NK-92 (cell line): Measurements from ENCODE around the gene DNAH7.

Experiments
- DNase-seq: peaks from one replicate; lab custom pipeline; 2025; ENCODE audit not compliant: unreplicated experiment; lab: John Stamatoyannopoulos, UW

Gene DNAH7

DNA sequence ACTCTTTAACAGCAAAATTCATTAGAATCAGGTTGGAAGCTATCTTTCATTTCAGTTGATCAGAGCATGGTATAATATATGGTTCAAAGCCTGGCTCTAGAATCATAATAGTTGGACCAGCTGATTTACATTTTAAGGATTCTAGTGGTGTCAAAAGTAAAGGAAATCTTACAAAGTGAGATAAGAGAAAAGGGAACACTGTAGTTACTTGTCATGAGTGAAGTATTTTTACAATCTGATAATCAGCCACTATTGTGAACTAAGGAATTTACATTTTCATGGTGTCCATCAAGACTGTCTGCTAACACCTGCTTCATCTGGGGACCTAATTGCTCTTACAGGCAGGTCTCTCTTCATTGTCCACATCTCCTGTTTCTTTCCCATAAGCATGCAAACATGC, 250.5 kb downstream of the DNAH7 start:
- no peak for DNase-seq

DNA sequence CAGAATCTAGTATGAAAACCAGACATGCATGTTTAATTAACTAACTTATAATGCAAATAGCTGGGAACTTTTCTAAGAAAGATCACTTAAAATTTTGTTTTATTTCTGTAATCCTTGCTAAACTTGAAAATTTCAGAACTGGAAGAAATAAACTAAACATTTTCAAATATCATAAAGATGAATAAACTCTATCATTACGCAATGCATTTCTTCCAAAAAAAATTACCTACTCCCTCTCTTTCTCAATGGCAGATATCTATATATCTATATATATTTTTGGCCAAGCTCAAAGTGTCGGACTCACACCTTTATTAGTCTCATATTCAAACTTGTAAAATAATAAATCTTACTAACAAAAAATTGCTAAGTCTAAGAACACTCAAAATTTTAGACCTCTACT, 253.6 kb downstream of the DNAH7 start:
- no peak for DNase-seq

GRCh38 chr2:195813421-195813820, 255.2 kb downstream of the DNAH7 start:
- DNase-seq: no peak

DNA sequence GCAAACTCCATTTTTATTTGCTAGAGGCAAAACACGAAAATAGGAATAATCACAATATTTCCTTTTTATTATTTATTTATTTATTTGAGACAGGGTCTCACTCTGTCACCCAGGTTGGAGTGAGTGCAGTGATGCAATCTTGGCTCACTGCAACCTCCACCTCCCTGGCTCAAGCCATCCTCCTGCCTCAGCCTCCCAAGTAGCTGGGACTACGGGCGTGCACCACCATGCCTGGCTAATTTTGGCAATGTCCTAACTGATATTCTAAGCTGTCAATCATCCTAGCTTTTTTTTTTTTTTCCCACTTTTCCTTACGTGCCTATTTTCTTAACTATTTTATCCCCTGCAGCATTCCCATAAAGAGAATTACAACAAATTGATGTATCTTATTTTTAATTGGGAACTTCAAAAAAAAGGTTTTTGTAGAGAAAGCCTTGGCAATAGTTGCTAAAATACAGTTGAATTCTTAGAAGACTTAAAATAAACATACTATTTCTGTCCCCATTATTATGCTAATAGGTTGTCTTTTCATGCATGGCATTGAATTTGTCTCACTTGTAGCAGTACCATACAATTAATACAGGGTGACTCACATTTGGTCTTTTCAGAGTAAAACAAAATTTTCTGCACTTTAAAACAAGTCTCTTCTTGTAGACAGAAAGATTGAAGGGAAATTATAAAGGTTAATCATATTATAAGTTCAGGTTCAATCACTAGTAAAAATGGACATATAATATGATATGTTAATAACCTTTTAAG, 258.1 kb downstream of the DNAH7 start:
- DNase-seq: no peak

GRCh38 chr2:195808189-195808588, 260.4 kb downstream of the DNAH7 start:
- no peak for DNase-seq

GRCh38 chr2:195805283-195805976, 263.2 kb downstream of the DNAH7 start:
- DNase-seq: no peak

- DNase-seq: no peak
Measured at GRCh38 chr2:195795879-195796278, 272.8 kb downstream of the DNAH7 start.

DNA sequence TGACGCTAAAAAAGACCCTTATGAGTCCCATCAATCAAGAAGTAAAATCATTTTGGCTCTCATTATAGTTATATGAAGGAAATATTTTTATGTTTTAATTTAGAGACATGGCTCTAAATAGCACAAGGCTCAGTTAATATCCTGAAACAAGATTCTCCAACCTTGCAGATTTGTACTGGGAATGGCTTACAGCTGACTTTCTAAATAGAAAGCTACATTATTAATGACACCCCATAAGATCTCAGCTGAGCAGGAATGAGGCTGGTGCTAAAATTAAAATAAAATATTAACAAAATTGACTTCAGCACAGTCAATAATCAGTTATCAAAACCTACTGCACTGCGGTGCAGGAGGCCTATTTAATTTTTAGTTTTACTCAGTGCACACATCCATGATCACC, 274.8 kb downstream of the DNAH7 start:
- DNase-seq: no peak

DNA sequence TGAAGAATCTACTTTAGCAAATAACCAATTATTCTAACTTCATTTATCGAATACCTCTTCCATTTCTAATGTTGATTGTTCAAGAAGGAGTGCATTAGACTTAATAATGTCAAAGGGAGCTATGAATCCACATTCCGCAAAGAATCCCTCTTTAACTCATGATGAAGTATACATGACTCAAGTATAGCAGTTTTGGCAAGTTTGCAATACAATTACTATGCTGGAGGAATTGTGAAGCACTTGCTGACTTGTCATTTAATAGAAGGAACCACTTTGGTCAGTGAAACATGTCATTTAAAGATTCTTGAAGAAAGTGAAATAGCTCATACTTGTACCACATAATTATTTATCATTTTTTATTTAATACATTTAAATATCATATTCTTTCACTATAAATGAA, 286.5 kb downstream of the DNAH7 start:
- DNase-seq: no peak

GRCh38 chr2:195779491-195779890, 289.1 kb downstream of the DNAH7 start:
- no peak for DNase-seq

DNA sequence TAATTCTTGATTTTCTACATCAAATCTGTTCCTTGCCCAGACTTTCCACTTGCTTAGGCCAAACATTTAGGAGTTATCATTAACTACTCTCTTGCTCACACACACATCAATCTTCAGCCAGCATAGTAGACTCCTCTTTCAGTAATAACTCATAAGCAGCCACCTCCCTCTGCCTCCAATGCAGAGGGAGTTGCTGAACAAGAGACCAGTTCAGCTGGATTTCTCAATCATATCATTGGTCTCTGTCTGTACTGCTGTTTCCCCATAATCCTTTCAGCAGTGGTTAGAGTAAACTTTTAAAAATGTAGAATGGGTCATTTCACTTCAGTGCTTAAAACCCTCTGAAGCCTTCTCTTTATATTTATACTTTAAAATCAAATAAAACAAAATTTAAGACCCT, 298.7 kb downstream of the DNAH7 start:
- no peak for DNase-seq

- DNase-seq: no peak
Measured at GRCh38 chr2:195768431-195768830, 300.2 kb downstream of the DNAH7 start.

DNA sequence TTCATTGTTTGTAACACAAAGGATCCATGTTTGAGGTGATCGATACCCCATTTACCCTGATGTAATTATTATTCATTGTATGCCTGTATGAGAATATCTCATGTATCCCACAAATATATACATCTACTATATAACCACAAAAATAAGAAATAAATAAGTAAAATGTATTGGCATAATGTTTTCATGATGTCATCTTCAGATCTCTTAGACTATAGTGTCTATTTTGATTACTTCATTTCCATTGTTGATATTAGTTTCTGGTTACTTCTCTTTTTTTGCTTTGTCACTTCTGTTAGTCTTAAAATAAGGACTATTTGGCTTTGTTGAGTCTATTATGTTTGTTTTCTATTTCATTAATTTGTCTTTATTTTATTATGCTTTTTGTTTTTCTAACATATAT, 301.9 kb downstream of the DNAH7 start:
- DNase-seq: no peak

DNA sequence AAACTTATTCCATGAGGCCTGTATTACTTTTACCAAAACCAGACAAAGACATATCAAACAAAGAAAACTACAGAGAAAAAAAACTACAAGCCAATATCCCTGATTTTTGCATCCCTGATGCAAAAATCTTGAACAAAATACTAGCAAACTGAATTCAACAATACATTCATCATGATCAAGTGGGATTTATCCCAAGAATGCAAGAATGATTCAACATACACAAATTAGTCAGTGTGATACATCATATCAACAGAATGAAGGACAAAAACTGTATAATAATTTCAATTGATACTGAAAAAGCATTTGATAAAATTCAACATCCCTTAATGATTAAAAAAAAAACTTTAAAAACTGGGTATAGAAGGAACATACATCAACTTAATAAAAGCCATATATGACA, 304.8 kb downstream of the DNAH7 start:
- no peak for DNase-seq

GRCh38 chr2:195759877-195760276, 308.8 kb downstream of the DNAH7 start:
- DNase-seq: no peak

DNA sequence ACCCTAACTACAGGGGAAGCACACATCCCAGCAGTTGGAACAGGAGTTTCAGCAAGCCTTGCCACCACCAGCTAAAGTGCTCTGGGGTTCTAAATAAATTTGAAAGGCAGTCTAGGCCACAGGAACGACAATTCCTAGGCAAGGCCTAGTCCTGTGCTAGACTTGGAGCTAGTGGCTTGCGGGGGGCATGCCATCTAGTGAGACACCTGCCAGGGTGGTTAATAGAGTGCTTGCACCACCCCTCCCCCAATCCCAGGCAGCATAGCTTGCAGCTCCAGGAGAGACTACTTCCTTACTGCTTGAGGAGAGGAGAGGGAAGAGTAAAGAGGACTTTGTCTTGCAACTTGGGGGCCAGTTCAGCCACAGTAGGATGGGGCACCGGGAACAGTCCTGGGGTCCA, 309.8 kb downstream of the DNAH7 start:
- no peak for DNase-seq

GRCh38 chr2:195756218-195756942, 312.3 kb downstream of the DNAH7 start:
- no peak for DNase-seq

GRCh38 chr2:195741191-195741590, 327.4 kb downstream of the DNAH7 start:
- DNase-seq: no peak

GRCh38 chr2:195737511-195738325, 330.9 kb downstream of the DNAH7 start:
- no peak for DNase-seq

- DNase-seq: no peak
Measured at GRCh38 chr2:195735347-195735746, 333.3 kb downstream of the DNAH7 start.

DNA sequence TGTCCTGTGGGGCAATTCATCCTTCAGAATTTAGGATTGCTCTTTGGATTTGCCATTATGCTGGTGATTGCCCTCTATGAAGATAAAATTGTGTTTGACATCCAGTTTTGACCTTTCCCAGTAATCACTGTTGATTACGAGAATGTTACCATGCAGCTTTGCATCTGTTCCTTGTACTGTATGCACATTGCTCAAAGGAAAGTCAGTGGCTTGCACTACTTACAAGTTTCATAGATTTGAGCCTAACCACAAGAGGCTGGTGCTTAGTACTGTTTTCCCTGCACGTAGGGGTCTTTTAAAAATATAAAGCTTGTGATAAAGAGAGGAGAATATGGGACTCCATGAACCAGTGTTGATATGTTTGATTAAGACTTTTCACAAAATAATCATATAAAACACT, 333.7 kb downstream of the DNAH7 start:
- DNase-seq: no peak
